Retinal pigment epithelial cell (primary cell): Measurements from ENCODE around the gene FBXL7.

Source experiments
- DNase-seq: peaks from one replicate; pipeline ENCODE4 v3.0.0-alpha.2; 2010; ENCODE audit warnings: low read depth
- H3K4me3 ChIP-seq: 2 replicates; pipeline ENCODE4 v1.5.1; 2011; ENCODE audit warnings: mild to moderate bottlenecking, low read length, control low read depth, moderate library complexity
- TF ChIP-seq, protein P1 (sequence below): conservative IDR thresholded peaks from 2 replicates; pipeline ENCODE4 v1.5.1; 2011; ENCODE audit warnings: low read depth, low read length, control low read depth, inconsistent platforms

Gene FBXL7

DNA sequence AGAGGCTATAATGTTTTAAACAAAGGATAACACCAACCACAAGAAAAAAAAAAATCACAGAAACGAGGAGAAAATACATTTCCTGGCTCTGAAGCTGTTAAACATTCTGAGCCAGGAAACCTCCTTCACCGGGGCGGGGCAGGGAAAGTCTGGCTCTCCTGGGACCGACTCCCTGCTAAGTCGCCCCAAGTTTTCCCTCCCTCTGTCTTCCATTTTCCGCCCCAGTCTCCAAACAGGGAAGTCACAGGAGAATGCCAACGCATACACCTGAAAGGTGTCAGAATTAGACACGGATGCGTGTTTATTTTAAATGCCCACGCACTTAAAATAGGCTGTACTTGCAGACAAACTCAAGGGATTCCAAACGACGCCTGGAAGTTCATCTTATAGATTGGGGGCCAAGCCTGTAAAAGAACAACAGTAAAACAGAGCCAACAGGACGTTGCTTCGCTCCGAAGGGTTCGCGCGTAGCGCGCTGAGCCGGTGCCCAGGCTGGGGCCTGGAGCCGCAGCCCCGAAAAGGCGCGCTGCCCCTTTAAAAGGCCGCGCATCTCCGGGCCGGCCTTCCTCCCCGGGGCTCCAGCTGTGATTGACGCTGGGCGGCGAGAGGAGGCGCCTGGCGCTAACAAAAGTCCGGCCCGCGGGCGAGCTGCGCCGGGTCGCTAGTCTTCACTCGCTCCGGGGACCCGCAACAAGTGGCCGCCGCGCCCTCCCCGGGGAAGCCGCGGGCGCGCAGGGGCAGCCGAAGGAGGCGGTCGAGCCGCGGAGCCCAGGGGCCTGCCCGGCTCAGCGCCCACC, at the start of gene FBXL7:
Gene FBXL7, plus strand, starts transcription at position 653 of the 797 bp plus-strand sequence.
- TF ChIP-seq, protein P1, sequence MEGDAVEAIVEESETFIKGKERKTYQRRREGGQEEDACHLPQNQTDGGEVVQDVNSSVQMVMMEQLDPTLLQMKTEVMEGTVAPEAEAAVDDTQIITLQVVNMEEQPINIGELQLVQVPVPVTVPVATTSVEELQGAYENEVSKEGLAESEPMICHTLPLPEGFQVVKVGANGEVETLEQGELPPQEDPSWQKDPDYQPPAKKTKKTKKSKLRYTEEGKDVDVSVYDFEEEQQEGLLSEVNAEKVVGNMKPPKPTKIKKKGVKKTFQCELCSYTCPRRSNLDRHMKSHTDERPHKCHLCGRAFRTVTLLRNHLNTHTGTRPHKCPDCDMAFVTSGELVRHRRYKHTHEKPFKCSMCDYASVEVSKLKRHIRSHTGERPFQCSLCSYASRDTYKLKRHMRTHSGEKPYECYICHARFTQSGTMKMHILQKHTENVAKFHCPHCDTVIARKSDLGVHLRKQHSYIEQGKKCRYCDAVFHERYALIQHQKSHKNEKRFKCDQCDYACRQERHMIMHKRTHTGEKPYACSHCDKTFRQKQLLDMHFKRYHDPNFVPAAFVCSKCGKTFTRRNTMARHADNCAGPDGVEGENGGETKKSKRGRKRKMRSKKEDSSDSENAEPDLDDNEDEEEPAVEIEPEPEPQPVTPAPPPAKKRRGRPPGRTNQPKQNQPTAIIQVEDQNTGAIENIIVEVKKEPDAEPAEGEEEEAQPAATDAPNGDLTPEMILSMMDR = peak; percentile 19
- peak within 1 kb of the TSS; percentile 83 for H3K4me3 ChIP-seq
- no peak for DNase-seq

DNA sequence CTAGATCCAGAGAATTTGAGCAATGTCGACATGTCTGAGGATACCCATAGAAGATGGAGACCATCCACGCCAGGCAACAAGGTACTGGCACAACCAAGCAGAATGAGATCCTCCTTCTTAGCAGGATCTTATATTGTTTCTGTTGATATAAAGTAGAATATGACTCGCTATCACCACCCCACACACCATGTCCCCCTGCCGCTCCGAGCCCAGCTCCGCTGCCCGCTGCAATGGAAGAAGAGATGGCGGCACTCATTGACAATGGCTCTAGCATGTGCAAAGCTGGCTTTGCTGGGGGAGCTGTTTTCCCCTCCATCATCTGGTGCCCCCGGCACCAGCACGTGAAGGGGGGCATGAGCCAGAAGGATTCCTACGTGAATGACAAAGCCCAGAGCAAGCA, 49.5 kb upstream of the FBXL7 start:
- H3K4me3 ChIP-seq = no peak overlapping the region
- TF ChIP-seq, protein P1 = no peak
- no peak for DNase-seq

DNA sequence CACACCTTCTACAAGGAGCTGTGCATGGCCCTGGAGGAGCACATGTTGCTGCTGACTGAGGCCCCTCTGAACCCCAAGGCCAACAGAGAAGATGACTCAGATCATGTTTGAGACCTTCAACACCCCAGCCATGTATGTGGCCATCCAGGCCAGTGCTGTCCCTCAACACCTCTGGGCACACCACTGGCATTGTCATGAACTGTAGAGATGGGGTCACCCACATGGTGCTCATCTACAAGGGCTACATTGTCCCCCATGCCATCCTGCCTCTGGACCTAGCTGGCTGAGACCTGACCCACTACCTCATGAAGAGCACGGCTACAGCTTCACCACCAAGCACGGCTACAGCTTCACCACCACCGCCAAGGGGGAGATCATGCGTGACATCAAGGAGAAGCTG, 49.0 kb upstream of the FBXL7 start:
- H3K4me3 ChIP-seq = no peak overlapping the region
- DNase-seq = no peak
- TF ChIP-seq, protein P1 = no peak

DNA sequence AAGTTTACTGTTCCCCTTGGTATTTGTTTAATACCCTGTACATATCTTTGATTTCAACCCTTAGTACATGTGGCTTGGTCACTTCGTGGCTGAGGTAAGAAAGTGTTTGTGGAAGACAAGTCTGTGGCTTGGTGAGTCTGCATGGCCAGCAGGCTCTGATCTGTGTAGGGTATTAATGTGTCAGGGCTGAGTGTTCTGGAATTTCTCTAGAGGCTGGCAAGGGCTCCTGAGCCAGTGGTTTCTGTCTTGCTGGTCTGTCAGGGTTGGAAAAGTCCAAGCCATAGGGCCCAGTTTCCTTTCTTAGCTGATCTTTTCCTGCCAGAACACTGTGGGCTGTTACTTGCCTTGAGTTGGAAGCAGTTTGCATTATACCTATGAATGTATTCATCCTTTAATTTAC, 48.0 kb upstream of the FBXL7 start:
- no peak overlapping the region for H3K4me3 ChIP-seq
- no peak for DNase-seq
- TF ChIP-seq, protein P1 = no peak

DNA sequence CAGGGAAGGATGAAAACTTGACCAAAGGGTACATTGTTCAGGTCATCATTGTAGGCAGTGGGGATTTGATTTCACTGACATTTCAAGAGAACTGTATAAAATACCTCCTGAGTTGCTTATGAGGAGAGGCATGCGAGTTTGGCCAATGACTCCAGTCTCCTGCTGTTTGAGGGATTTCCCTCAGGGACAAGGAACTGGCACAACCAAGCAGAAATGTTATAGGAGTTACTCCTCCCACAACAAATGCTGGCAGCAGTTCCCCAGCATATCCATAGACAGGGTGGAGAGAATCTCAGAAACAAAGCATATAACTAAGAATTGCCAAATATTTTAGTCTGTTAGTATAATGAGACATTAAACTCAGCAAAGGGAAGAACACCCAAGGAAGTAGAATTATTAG, 47.2 kb upstream of the FBXL7 start:
- DNase-seq = no peak
- TF ChIP-seq, protein P1 = no peak
- no peak overlapping the region for H3K4me3 ChIP-seq

DNA sequence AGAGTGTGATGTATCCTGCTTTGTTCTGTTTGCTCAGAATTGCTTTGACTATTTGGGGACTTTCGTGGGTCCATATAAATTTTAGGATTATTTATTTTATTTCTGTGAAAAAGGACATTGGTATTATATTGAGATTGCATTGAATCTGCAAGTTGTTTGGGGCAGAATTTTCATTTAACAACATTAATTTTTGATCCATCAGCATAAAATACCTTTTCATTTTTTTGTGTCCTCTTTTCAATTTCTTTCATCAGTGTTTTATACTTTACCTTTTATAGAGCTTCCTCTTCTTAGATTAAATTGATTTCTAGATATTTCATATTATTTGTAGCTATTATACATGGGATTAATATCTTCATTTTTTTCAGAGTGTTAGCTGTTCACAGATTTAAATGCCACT, 40.8 kb upstream of the FBXL7 start:
- TF ChIP-seq, protein P1 = no peak
- H3K4me3 ChIP-seq = no peak overlapping the region

More for the DNA sequence above, 40.8 kb upstream of the FBXL7 start:
- no peak for DNase-seq
